GM18508 (cell line): ENCODE measurements around the gene ATF6.
"Not testable (repeated sequence)": the region's sequence is repeated elsewhere in the genome, so short reads cannot be mapped to it uniquely, and the experiment has no call there.

ENCODE experiments used
- ATAC-seq: cut with Tn5 transposase; IDR thresholded peaks from one replicate; pipeline ENCODE4 v1.9.1; 2021; ENCODE audit warnings: moderate number of reproducible peaks; ENCODE audit not compliant: insufficient read depth, unreplicated experiment

Gene ATF6

DNA sequence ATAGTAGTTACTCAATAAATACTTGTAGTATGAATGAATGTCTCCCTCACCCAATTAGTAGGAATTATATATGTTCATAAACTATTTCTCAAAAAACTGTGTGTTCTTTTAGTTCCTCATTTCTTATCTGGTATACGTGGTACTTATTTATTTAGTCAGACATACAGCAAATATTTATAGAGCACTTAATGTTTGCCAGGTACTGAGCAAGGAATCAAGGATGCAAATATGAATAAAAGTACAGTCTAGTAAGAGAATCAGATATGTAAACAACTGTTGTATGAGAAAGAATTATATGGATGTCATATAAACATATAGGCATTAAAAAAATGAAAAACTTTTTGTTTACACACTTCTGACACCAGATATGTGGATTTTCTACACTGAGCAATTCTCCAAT, 58.5 kb downstream of the ATF6 start:
- no peak for ATAC-seq

DNA sequence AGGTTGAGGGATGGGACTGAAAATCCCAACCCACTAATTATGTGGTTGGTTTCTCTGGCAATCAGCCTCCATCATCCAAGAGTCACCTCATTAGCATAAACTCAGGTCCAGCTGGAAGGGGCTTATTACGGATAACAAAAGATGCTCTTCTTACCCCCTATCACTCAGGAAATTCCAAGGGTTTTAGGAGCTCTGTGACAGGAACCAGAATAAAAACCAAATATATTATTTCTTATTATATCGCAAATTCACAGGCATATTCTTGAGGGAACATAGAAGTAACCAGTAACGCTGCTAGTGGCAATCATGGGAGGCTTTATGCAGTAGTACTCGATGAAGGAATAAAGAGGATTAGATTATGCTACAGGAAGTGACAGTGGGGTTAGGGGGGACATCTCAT, 59.7 kb downstream of the ATF6 start:
- no peak for ATAC-seq

DNA sequence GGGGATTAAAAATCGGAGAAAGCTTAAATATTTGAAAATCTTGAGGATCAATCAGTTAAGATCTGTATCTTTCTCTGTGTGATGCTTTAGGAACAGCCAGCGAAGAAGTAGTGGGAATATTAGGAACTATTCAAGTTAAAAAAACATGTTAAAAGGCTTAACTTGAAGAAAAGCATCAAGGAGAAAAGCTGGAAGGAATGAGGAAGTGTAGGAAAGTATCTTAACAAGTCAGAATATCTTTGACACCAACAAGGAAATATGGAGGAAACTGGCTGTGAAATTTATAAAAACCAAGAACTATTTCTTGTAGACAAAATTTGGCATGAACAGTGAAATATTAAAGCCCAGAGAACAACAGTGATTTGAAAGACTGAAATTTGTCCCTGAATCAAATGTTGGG, 60.4 kb downstream of the ATF6 start:
- ATAC-seq = no peak

DNA sequence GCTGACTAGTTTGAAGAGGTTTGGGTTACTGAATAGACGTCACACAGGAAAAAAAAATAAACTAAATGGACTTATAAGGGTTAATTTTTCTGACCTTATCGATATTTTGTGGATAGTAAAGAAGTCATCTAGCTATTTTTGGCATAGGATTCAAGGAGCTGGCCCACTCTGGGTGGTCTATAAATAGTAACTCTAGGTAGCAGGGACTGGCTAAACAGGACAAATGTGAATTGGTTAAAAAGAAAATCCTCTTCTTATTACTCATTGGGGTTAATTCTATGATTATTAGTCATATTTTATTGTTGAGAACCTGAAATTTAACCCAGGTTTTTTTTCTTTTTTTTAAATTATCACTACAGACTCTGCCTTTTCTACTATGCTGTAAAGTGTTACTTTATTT, 61.7 kb downstream of the ATF6 start:
- ATAC-seq = no peak

DNA sequence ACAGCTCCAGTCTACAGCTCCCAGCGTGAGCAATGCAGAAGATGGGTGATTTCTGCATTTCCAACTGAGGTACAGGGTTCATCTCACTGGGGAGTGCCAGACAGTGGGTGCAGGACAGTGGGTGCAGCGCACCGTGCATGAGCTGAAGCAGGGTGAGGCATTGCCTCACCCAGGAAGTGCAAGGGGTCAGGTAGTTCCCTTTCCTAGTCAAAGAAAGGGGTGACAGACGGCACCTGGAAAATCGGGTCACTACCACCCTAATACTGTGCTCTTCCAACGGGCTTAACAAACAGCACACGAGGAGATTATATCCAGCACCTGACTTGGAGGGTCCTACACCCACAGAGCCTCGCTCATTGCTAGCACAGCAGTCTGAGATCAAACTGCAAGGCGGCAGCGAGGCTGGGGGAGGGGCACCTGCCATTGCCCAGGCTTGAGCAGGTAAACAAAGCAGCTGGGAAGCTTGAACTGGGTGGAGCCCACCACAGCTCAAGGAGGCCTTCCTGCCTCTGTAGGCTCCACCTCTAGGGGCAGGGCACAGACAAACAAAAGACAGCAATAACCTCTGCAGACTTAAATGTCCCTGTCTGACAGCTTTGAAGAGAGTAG, 66.3 kb downstream of the ATF6 start:
- ATAC-seq = not testable (repeated sequence)

DNA sequence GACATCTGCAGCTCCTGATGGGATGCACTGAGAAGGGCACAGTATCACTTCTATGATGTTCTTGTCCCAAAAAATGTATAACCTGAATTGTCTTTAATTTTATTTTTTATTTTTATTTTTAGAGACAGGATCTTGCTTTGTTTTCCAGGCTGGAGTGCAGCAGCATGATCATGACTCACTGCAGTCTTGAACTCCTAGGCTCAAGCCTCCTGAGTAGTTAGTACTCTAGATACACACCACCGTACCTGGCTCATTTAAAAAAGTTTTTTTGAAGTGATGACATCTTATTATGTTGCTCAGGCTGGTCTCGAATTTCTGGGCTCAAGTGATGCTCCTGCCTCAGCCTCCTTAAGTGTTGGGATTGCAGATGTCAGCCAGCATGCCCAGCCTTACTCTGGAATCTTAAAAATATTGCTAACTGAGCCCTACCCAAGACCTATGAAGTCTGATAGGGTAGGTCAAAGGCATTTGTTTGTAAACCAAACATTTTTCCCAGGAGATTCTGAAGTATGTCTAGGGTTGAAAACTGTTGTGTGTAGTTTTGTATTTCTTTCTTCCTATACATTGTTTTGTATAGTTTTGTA, 68.9 kb downstream of the ATF6 start:
- ATAC-seq = no peak

DNA sequence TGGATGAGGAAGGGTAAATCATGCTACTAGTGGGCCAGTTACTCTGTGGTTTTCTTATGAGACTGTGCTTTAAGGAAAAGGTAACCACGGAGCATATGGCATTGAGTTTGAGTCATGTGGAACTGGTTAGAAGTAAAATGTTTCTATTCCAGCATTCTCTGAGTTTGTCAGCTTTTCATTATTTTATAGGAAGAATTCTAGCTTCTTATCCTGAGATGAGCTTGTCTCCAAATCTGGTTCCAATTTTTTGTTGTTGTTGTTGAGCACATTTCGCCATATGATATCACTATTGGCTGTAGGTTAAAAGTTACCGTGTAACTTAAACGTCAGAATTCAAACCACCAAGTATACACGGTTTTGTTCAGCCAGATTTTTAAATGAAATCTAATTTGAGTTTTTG, 69.9 kb downstream of the ATF6 start:
- no peak for ATAC-seq

DNA sequence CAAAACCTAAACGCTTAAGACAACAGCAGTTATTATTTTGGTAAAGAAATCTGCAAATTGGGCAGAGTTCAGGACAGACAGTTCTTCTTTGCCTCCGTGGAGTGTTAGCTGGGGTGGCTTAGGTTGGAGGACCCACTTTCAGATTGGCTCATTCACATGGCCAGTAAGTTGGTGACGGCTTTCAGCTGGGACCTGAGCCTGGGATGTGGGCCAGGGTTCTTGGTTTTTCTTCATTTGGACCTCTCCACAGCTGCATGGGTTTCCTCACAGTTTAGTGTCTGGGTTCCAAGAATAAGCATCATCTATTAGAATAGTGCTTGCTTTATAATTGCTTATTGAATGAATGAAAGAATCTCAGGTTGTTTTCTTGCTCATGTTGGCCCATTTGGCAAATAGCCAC, 72.2 kb downstream of the ATF6 start:
- no peak for ATAC-seq

DNA sequence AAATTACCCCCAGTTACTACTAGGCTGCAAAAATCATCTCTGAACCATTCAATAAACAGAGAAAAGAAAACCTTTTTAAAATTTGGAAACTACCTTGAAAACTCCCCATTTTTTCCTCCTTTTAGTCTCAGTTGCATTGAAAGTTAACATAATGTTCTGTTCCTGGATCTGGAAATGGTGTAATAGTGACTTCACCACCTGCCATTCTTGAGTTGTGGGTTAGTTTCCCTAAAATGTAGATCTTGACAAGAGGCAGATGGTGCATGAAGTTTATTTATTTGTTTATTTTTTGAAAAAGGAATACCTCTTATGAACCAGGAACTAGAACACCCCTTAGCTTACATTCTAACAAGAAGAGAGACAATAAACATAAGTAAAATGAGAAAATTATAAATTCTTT, 72.8 kb downstream of the ATF6 start:
- no peak for ATAC-seq

DNA sequence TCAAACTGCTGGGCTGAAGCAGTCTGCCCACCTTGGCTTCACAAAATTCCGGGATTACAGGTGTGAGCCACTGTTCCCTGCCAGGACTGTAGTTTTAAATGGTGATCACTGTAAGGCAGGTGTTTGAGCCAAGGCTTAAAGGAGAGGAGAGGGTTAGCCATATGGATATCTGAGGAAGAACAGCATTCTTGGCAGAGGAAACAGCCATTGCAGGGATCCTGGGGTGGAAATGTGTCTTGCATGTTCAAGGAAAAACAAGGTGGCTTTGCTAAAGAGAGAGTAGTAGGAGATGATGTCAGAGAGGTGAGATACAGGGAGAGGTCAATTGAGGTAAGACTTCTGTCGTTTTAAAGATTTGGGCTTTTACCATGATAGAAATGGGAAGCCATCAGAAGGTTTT, 73.5 kb downstream of the ATF6 start:
- no peak for ATAC-seq

DNA sequence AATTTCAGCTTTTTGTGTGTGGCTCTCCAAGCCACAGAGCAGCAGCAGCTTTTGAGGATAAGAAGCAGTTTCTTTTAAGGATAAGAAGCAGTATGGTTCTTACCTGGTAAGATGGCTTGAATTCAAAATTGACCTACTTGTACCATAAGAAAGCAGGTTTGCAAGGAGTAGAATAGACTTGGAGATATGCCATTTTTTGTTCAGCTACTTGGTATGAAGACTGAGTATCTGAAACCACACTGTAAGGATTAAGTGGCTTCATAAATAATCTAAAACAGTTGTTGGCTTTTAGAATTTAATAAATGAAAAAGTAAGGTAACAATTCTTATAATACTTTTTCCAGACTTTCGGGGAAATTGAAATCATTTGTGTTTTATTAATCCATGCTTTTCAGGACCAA, 74.2 kb downstream of the ATF6 start:
- no peak for ATAC-seq

DNA sequence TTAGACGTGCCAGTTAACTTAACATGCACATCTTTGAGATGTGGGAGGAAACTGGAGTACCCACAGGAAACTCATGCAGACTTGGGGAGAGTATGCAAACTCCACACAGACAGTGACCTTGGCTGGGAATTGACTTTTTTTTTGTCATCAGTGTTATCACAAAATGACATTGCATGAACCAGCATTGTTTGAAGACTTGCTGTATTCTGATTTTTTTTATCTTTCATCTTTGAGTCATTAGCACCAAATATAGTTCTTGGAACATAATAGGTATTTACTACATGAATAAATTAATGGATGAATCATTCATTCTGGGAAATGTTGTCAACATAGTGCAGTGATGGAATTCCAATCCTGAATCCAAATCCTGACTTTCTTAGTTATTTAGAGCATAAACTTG, 77.0 kb downstream of the ATF6 start:
- ATAC-seq = no peak

DNA sequence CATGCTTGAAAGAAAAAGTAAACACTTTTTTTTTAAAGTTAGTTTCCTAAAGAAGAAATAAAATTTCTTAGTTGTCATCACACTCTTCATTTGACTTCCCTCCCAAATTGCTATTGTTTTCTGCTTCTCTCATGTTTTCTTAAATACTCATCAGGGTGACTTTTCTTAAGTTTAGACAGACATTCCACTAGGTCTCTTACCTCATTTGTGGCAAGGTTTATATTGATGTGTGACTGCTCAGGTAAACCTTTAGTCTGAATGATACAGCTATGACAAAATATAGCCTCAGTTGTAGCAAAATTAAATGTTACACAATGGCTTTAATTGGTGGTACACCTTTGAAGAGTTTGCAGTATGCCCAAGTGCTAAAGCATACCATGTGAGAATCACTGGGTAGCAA, 78.6 kb downstream of the ATF6 start:
- no peak for ATAC-seq

DNA sequence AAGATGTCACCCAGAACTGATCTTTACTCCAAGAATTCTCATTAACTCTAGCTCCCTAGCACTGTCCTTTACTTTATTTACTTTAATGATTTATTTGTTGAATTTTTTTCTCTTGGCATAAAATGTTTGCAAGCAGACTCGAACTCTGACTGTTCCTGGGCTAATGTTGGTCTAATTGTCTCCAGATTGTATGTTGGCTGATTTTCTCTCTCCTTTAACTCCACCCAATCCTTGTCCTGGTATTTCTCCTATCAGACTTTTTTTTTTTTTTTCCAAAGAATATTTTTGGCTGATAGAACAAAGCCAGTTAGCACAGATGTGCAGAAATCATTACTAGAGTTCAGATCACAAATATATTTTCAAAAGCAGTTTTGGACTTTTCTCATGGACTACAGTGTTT, 82.6 kb downstream of the ATF6 start:
- no peak for ATAC-seq

DNA sequence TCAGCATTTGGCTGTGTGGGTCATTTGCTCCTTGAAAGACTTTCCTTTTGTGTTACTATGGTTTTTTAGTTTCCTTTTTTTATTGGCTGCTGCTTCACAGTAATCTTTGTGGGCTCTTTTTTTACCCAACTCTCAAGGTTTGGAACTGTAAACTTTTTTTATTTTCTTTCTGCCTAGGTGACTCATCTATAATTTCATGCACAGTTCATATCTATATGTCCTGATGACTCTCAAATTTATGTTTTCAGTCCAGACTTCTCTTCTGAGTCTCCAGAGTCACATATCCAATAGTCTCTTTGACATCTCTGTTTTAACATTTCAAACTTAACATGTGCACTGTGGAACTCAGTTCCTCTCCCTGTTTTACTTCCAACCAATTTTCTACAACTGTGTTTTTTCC, 83.4 kb downstream of the ATF6 start:
- ATAC-seq = no peak

DNA sequence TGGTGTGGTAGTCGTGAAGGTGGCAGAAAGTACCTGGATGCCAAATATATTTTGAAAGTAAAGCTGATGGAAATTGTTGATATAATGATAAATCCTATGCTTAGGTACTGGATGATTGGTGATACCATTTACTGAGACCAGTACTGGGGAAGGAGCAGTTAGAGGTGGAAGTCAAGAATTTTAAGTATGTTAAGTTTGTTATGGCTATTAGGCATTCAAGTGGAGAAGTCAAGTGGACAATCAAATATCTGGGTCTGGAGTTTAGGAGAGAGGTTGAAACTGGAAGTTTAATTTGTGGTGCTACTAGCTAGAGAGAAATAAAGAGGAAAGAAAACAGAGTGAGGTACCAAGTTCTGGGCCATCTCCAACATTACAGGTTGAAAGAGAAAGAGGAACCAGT, 89.1 kb downstream of the ATF6 start:
- ATAC-seq = no peak

DNA sequence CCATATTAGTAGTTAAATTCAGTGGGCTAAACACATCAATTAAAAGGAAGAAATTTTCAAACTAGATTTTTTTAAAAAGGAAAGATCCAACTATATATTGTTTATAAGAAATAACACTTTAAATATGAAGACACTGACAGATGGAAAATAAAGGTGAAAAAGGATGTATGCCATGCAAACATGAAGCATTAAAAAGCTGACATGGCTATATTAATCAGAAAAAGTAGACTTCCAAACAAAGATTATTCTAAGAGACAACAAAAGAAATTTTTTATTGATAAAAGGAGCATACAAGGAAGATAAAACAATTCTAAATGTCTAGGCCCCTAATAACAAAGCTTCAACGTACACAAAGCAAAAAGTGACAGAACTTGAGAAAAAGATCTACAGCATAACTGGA, 92.2 kb downstream of the ATF6 start:
- no peak for ATAC-seq

DNA sequence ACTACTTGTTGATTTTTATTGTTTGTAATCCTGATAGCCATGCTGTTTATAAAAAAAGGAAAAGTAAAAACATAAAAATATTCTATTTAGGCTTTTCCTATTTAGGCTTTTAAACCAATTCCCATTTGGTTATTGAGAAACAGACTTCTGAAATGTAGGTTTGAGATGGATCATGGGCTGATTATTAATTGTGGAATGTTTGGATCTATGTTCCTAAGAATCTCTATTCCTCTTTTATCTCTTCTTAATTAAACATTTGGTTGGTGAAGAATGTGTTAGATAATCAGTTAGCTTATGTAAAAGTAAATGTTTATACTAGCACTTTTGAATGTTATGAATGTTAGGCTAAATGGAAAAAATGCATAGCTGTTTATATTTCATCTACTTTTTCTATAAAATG, 97.4 kb downstream of the ATF6 start:
- no peak for ATAC-seq

DNA sequence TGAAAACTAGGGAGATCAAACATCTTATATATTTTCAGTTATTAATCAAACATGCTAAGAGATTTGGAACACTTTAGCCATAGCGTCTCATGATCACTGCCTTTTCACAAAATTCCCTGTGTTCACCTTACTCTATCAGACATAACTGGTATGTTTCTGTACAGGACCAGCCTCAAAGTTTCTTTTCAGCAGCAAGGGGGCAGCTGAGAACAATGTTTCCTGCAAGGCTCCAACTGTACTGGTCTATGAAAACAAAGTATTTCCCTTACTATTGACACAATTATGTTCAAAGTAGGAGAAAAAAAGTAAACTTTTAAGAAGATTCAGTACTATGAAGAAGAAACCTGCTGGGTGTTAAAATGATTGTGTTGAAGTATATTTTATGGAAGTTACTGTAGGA, 98.5 kb downstream of the ATF6 start:
- ATAC-seq = no peak

DNA sequence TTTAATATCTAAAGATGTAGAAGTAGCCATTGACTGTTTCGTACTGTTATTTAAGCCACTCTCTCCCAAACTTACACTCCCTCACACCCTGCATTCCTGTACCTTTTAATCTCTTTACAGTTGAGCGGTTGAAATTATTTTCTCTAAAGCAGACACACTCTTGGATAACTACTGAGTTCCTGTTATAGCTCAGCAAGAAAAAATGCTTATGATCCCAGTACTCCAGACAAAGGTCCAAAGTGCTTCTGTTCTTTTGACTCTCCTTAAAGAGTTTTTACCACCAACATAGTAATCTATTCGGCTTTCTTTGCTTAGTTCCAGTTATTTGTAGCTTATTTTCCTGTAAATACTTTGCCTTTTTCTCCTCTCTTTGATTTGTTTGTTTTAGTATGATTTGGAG, 100.1 kb downstream of the ATF6 start:
- ATAC-seq = no peak

DNA sequence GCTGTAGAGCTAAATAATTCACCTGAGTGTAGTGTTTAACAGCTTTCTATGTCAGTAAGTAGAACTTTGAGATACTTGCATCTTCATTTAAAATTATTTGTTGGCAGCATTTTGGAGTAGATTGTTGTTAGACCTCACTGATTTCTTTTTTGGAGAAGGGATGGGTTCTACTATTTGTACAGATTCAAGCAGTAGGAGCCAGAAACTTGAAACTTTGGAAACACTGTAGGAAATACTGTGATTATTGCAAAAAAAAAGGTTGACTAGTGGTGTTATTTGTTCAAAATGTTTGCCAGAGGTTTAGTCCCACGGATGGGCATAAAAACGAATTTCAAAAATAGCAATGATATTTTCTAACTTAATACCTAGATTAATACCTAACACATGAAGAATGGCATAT, 102.7 kb downstream of the ATF6 start:
- no peak for ATAC-seq

DNA sequence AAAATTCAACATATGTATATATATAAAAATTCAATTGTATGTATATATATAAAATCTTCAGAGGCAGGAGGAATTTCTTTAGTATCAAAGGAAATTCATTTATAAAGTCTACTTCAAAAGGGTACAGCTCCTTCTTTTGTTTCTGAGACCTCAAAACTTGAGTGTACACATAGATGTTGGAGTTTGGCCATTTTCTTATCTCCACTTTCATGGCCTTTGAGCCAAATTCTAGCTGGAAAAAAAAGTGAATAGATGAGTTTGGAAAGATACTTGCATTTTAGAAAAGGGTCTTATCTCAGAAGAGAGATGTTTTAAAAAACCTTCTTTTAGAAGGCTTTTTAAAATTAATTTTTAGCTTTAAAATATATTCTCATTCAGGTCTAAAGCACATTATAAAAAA, 103.2 kb downstream of the ATF6 start:
- ATAC-seq = no peak

DNA sequence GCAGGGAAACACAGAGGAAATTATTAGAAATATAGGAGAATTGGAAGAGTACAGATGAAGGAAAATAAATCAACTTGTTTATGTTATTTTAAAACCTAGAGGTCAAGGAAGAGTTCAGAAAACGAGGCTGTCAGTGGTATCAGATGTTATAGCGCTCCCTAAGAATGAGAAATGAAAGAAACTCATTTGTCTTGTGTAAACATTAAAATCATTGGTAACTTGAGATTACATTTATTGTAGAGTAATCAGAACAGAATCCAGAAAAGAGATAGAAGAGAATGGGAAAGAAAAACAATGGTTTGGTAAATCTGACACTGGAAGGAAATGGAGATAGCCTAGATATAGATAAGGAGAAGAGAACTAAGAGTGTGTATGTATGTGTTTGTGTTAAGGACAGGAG, 106.4 kb downstream of the ATF6 start:
- ATAC-seq = no peak
